ENCODE data around the gene EMP1. TPM values are rescaled to one million over a fixed set of nuclear protein-coding genes. Genes with fewer than 3 reads are reported as not detected.

Gene EMP1
- total RNA-seq, 1 donor from 2014 or later = 273 TPM

GRCh38 chr12:13171921-13172859 is 24.3 kb upstream of the EMP1 start:
- H3K4me1 Mint-ChIP-seq (ENCODE audit: unreplicated experiment) = peaks cover 53% of the 10 kb centered on the region
- DNase-seq (ENCODE audit: low spot score) = no peak
- H3K9me3 Mint-ChIP-seq (ENCODE audit: unreplicated experiment) = no peaks in the 10 kb centered on the region
- H3K4me3 Mint-ChIP-seq (ENCODE audit: unreplicated experiment) = no peak overlapping the region
- no peak for TF ChIP-seq CTCF (IDR thresholded peaks at IDR 0.05; ENCODE audit: unreplicated experiment)
- H3K36me3 Mint-ChIP-seq (ENCODE audit: low read depth, unreplicated experiment) = peaks cover 6% of the 10 kb centered on the region
- no peak overlapping the region for H3K27ac Mint-ChIP-seq (ENCODE audit: unreplicated experiment)
- H3K27me3 Mint-ChIP-seq (ENCODE audit: unreplicated experiment) = peaks cover 3% of the 10 kb centered on the region

GRCh38 chr12:13173012-13173932 is 23.3 kb upstream of the EMP1 start:
- Mint-ChIP-seq H3K27me3 (ENCODE audit: unreplicated experiment) (peaks cover 3% of the 10 kb centered on the region), H3K4me1 (ENCODE audit: unreplicated experiment) (peaks cover 56% of the 10 kb centered on the region), H3K27ac (ENCODE audit: unreplicated experiment) (peak overlapping the region; percentile 76), H3K4me3 (ENCODE audit: unreplicated experiment) (no peak overlapping the region), H3K36me3 (ENCODE audit: low read depth, unreplicated experiment) (peaks cover 6% of the 10 kb centered on the region), H3K9me3 (ENCODE audit: unreplicated experiment) (no peaks in the 10 kb centered on the region)
- TF ChIP-seq CTCF (IDR thresholded peaks at IDR 0.05; ENCODE audit: unreplicated experiment) = no peak
- DNase-seq (ENCODE audit: low spot score) = no peak

- H3K4me3 Mint-ChIP-seq (ENCODE audit: unreplicated experiment) = no peak overlapping the region
- H3K27ac Mint-ChIP-seq (ENCODE audit: unreplicated experiment) = no peak overlapping the region
- H3K9me3 Mint-ChIP-seq (ENCODE audit: unreplicated experiment) = no peaks in the 10 kb centered on the region
- peaks cover 6% of the 10 kb centered on the region for H3K36me3 Mint-ChIP-seq (ENCODE audit: low read depth, unreplicated experiment)
- peaks cover 2% of the 10 kb centered on the region for H3K27me3 Mint-ChIP-seq (ENCODE audit: unreplicated experiment)
- no peak for DNase-seq (ENCODE audit: low spot score)
- TF ChIP-seq CTCF (IDR thresholded peaks at IDR 0.05; ENCODE audit: unreplicated experiment) = no peak
- H3K4me1 Mint-ChIP-seq (ENCODE audit: unreplicated experiment) = peaks cover 70% of the 10 kb centered on the region
Observed at GRCh38 chr12:13175499-13175898, 21.0 kb upstream of the EMP1 start.

- TF ChIP-seq CTCF (IDR thresholded peaks at IDR 0.05; ENCODE audit: unreplicated experiment) = no peak
- peaks cover 69% of the 10 kb centered on the region for H3K4me1 Mint-ChIP-seq (ENCODE audit: unreplicated experiment)
- H3K27me3 Mint-ChIP-seq (ENCODE audit: unreplicated experiment) = peaks cover 2% of the 10 kb centered on the region
- no peak for DNase-seq (ENCODE audit: low spot score)
- no peaks in the 10 kb centered on the region for H3K9me3 Mint-ChIP-seq (ENCODE audit: unreplicated experiment)
- H3K27ac Mint-ChIP-seq (ENCODE audit: unreplicated experiment) = no peak overlapping the region
- H3K36me3 Mint-ChIP-seq (ENCODE audit: low read depth, unreplicated experiment) = peaks cover 6% of the 10 kb centered on the region
- no peak overlapping the region for H3K4me3 Mint-ChIP-seq (ENCODE audit: unreplicated experiment)
Observed at GRCh38 chr12:13176256-13176655, 20.3 kb upstream of the EMP1 start.
